K562 (cell line): ENCODE results near the gene DYRK1B. TPM values are rescaled to one million over a fixed set of nuclear protein-coding genes. Genes with fewer than 3 reads are reported as not detected.

Source experiments
- ESRRB ChIP-seq: fragments of 250-450 bp; sonication (Bioruptor Pico); IDR thresholded peaks from 2 replicates; pipeline ENCODE4 v1.5.0; 2020; ENCODE audit warnings: mild to moderate bottlenecking, moderate library complexity, borderline replicate concordance
- GABPB1 ChIP-seq: sonication (generic); formaldehyde crosslinking; IDR thresholded peaks from 2 replicates; pipeline ENCODE4 v1.8.0; 2022; ENCODE audit warnings: mild to moderate bottlenecking, missing genetic modification reagents
- GATA2 ChIP-seq: sonication (generic); formaldehyde crosslinking; IDR thresholded peaks from 2 replicates; pipeline ENCODE4 v1.4.0; 2020; ENCODE audit warnings: mild to moderate bottlenecking, missing genetic modification reagents
- L3MBTL2 ChIP-seq: fragments of 450-650 bp; IDR thresholded peaks from 2 replicates; pipeline ENCODE4 v1.6.1; 2016; ENCODE audit warnings: mild to moderate bottlenecking, moderate library complexity
- MXI1 ChIP-seq: IDR thresholded peaks from 2 replicates; pipeline ENCODE4 v1.6.1; 2011; ENCODE audit warnings: low read depth, mild to moderate bottlenecking, improper control_type of control experiment, low read length
- POLR2AphosphoS5 ChIP-seq: IDR thresholded peaks from 2 replicates; pipeline ENCODE4 v1.6.1; 2011; ENCODE audit warnings: mild to moderate bottlenecking, low read depth, low read length, moderate library complexity; ENCODE audit not compliant: control insufficient read depth, insufficient read depth
- POLR3G ChIP-seq: IDR thresholded peaks from 2 replicates; pipeline ENCODE4 v1.6.1; 2011; ENCODE audit not compliant: insufficient read length, insufficient replicate concordance; ENCODE audit errors: extremely low read depth
- SIN3A ChIP-seq, 2 experiments: fragments of 150-350 bp in 1 of 2; IDR thresholded peaks; 2 replicates each; pipeline ENCODE4 v1.6.1; 2011 to 2016; ENCODE audit warnings: borderline replicate concordance in 2 of 2, low read depth in 2 of 2, low read length in 2 of 2, mild to moderate bottlenecking in 2 of 2, moderate library complexity in 2 of 2; ENCODE audit not compliant: control insufficient read depth in 1 of 2
- SRSF3 ChIP-seq: fragments of 200-400 bp; formaldehyde crosslinking; IDR thresholded peaks from 2 replicates; pipeline ENCODE4 v1.6.1; 2016; ENCODE audit warnings: mild to moderate bottlenecking, low read length, moderate library complexity; ENCODE audit not compliant: insufficient read depth
- TEAD4 ChIP-seq, 2 experiments: sonication (generic) in 1 of 2; formaldehyde crosslinking in 1 of 2; IDR thresholded peaks; 2 replicates each; pipeline versions ENCODE4 v1.6.1 to v1.8.0; 2012 to 2022; ENCODE audit warnings: borderline replicate concordance in 1 of 2, inconsistent platforms in 1 of 2, low read length in 1 of 2, mild to moderate bottlenecking in 1 of 2, missing genetic modification reagents in 1 of 2
- TFAP4 ChIP-seq: sonication (generic); formaldehyde crosslinking; IDR thresholded peaks from 2 replicates; pipeline ENCODE4 v1.8.0; 2022; ENCODE audit warnings: missing genetic modification reagents, mild to moderate bottlenecking, moderate library complexity, borderline replicate concordance
- TRIM24 ChIP-seq, 2 experiments: fragments of 450-650 bp; IDR thresholded peaks; 2 replicates each; pipeline ENCODE4 v1.6.1; 2016
- TSHZ1 ChIP-seq: fragments of 250-450 bp; sonication (Bioruptor Pico); IDR thresholded peaks from 2 replicates; pipeline ENCODE4 v1.4.0; 2020; ENCODE audit warnings: mild to moderate bottlenecking, moderate library complexity
- YBX1 ChIP-seq: fragments of 450-650 bp; IDR thresholded peaks from 2 replicates; pipeline ENCODE4 v1.7.1; 2016; ENCODE audit warnings: mild to moderate bottlenecking
- ZBTB33 ChIP-seq: sonication (generic); formaldehyde crosslinking; IDR thresholded peaks from 2 replicates; pipeline ENCODE4 v1.8.1; 2023; ENCODE audit warnings: mild to moderate bottlenecking, missing genetic modification reagents
- ZFP91 ChIP-seq: sonication (generic); formaldehyde crosslinking; IDR thresholded peaks from 2 replicates; pipeline ENCODE4 v1.8.0; 2022; ENCODE audit warnings: mild to moderate bottlenecking, missing genetic modification reagents
- ZNF655 ChIP-seq: fragments of 250-450 bp; sonication (Bioruptor Pico); IDR thresholded peaks from 2 replicates; pipeline ENCODE4 v1.5.0; 2021
- polyA plus RNA-seq, 8 experiments: library from polyadenylated mRNA; depleted of rRNA in 4 of 8; stranded (reverse) in 5 of 8; unstranded in 3 of 8; fragments of >200 nt; fragmentation: Nextera tagmentation in 2 of 8; fragmentation: Illumina TruSeq in 1 of 8; extraction: Ambion mirVana in 2 of 8; extraction: Trizol in 1 of 8; gene quantifications; 2 replicates each; pipeline versions ENCODE4 v1.2.1 to v1.2.3, GENCODE V29; 2011 to 2014; ENCODE audit warnings: inconsistent platforms in 1 of 8, missing spikeins in 1 of 8
- total RNA-seq, 7 experiments: library from RNA; depleted of rRNA in 6 of 7; stranded (reverse); fragments of >200 nt in 6 of 7; fragmentation: Illumina TruSeq in 2 of 7; extraction: Trizol in 2 of 7; gene quantifications; 2 replicates each; pipeline versions ENCODE4 v1.2.1 to v1.2.3, GENCODE V29; 2011 to 2021; ENCODE audit warnings: low replicate concordance in 1 of 7

DYRK1B gene
- total and polyA plus RNA-seq, 9 of the 15 experiments (the other 6 are each of a cell fraction or from before 2014, with no cell fraction given) = 0.91 to 5.2 (median 1.5) TPM; not detected in 2

- TF ChIP-seq SIN3A (IDR thresholded peaks at IDR 0.05; ENCODE audit: borderline replicate concordance in 2 of 2, control insufficient read depth in 1 of 2, low read depth in 2 of 2, low read length in 2 of 2) (peak in 1 of 2 experiments; percentile 81; a peak in 1 of 4 replicates), POLR3G (no peak), SRSF3 (no peak), MXI1 (0 out of 2 replicates have a peak, but pooled peaks have one; percentile 23), ZFP91 (CRISPR knock-in tag) (no peak), GATA2 (0 out of 2 replicates have a peak, but pooled peaks have one; percentile 19), L3MBTL2 (peak; percentile 48), ESRRB (CRISPR knock-in tag) (no peak), TEAD4 (IDR thresholded peaks at IDR 0.05; ENCODE audit: low read length) (no peak), TEAD4 (CRISPR knock-in tag; IDR thresholded peaks at IDR 0.05; ENCODE audit: borderline replicate concordance) (no peak), GABPB1 (CRISPR knock-in tag) (peak; percentile 34; the same call in 1 of the 2 replicates), TFAP4 (peak; percentile 31; the same call in 1 of the 2 replicates), TSHZ1 (CRISPR knock-in tag) (no peak), TRIM24 (IDR thresholded peaks at IDR 0.05) (no peak), ZNF655 (CRISPR knock-in tag) (no peak), POLR2AphosphoS5 (peak; percentile 39; the same call in 1 of the 2 replicates), YBX1 (no peak), ZBTB33 (CRISPR knock-in tag) (no peak)
Measured at GRCh38 chr19:39845584-39845932, 11.6 kb upstream of the DYRK1B start (continued).
